HUES6 (cell line): ENCODE data around the gene RAB1B.
A peak's percentile ranks its signal among the peaks of the same experiment; 100 is the strongest.

Experiments used
- H3K27ac ChIP-seq: 2 replicates; pipeline ENCODE4 v1.7.0; 2013; ENCODE audit warnings: low read depth, mild to moderate bottlenecking, low read length, inconsistent platforms
- H3K27me3 ChIP-seq: 2 replicates; pipeline ENCODE4 v1.6.1; 2013; ENCODE audit warnings: low read length; ENCODE audit not compliant: control insufficient read depth, insufficient read depth
- H3K36me3 ChIP-seq: 2 replicates; pipeline ENCODE4 v1.6.1; 2013; ENCODE audit warnings: low read length; ENCODE audit not compliant: control insufficient read depth, insufficient read depth
- H3K4me1 ChIP-seq: 2 replicates; pipeline ENCODE4 v1.6.1; 2013; ENCODE audit warnings: low read length; ENCODE audit not compliant: control insufficient read depth, insufficient read depth
- H3K4me3 ChIP-seq: 2 replicates; pipeline ENCODE4 v1.5.1; 2013; ENCODE audit warnings: low read depth, low read length
- H3K9ac ChIP-seq: one replicate; pipeline ENCODE4 v1.6.1; 2013; ENCODE audit warnings: mild to moderate bottlenecking, low read length
- H3K9me3 ChIP-seq: 2 replicates; pipeline ENCODE4 v1.6.1; 2013; ENCODE audit warnings: low read depth, low read length; ENCODE audit not compliant: control insufficient read depth, insufficient read depth

Gene RAB1B

GRCh38 chr11:66259225-66259624, 9.2 kb upstream of the RAB1B start:
- Histone ChIP-seq H3K27ac (no peak overlapping the region), H3K4me1 (peaks cover 7% of the 10 kb centered on the region; the same call in 1 of the 2 replicates), H3K9me3 (no peaks in the 10 kb centered on the region), H3K4me3 (no peak overlapping the region), H3K36me3 (peaks cover 43% of the 10 kb centered on the region), H3K9ac (no peak overlapping the region), H3K27me3 (no peaks in the 10 kb centered on the region)

- H3K27ac ChIP-seq = no peak overlapping the region
- H3K27me3 ChIP-seq = no peaks in the 10 kb centered on the region
- H3K36me3 ChIP-seq = peaks cover 50% of the 10 kb centered on the region
- H3K9ac ChIP-seq = no peak overlapping the region
- peaks cover 7% of the 10 kb centered on the region; the same call in 1 of the 2 replicates for H3K4me1 ChIP-seq
- H3K9me3 ChIP-seq = no peaks in the 10 kb centered on the region
- no peak overlapping the region for H3K4me3 ChIP-seq
These were observed 8.5 kb upstream of the RAB1B start for GRCh38 chr11:66259956-66260355.

GRCh38 chr11:66261578-66261977, 6.9 kb upstream of the RAB1B start:
- Histone ChIP-seq H3K36me3 (peaks cover 61% of the 10 kb centered on the region), H3K9ac (no peak overlapping the region), H3K4me1 (peaks cover 3% of the 10 kb centered on the region; the same call in 1 of the 2 replicates), H3K9me3 (no peaks in the 10 kb centered on the region), H3K27ac (no peak overlapping the region), H3K27me3 (no peaks in the 10 kb centered on the region), H3K4me3 (no peak overlapping the region)

DNA sequence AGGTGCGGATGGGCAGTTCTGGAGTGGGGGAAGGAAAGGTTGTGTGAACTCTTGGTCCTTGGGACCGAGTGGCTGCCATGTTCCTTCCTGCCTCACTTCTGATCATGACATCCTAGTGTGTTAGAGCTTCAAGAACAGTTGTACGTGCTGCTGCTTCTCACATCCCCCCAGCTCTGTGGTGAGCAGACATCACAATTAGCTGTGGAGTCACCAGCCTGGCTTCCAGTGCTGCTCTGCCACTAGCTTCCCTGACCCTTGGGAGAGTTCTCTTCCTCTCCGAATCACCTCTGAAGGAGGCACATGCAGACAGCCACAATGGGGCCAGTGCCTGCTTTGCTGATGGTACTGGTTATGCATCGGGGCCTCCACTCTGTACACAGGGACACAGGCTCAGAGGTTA, 6.2 kb upstream of the RAB1B start:
- no peaks in the 10 kb centered on the region for H3K4me1 ChIP-seq
- H3K27me3 ChIP-seq = no peaks in the 10 kb centered on the region
- no peak overlapping the region for H3K9ac ChIP-seq
- H3K27ac ChIP-seq = no peak overlapping the region
- H3K4me3 ChIP-seq = no peak overlapping the region
- no peaks in the 10 kb centered on the region for H3K9me3 ChIP-seq
- peaks cover 61% of the 10 kb centered on the region for H3K36me3 ChIP-seq

DNA sequence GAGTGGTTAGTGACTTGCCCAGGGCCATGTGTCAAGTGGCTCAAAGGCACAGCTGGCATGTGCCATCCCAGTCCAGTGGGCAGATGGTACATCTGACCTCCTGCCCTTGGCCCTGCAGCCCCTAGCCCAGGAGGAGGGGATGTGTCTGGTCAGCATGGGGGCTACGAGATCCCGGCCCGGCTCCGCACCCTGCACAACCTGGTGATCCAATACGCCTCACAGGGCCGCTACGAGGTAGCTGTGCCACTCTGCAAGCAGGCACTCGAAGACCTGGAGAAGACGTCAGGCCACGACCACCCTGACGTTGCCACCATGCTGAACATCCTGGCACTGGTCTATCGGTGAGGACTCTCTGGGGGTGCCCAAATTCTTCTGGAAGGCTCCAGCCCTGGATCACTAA, 5.7 kb upstream of the RAB1B start:
- Histone ChIP-seq H3K4me1 (no peaks in the 10 kb centered on the region), H3K27me3 (no peaks in the 10 kb centered on the region), H3K27ac (no peak overlapping the region), H3K4me3 (no peak overlapping the region), H3K9ac (no peak overlapping the region), H3K9me3 (no peaks in the 10 kb centered on the region), H3K36me3 (peaks cover 61% of the 10 kb centered on the region)

- Histone ChIP-seq H3K27me3 (no peaks in the 10 kb centered on the region), H3K9me3 (no peaks in the 10 kb centered on the region), H3K27ac (no peak overlapping the region), H3K4me1 (no peaks in the 10 kb centered on the region), H3K9ac (no peak overlapping the region), H3K4me3 (no peak overlapping the region), H3K36me3 (peaks cover 61% of the 10 kb centered on the region)
These were observed 5.2 kb upstream of the RAB1B start for GRCh38 chr11:66263231-66263630.

- Histone ChIP-seq H3K4me3 (no peak overlapping the region), H3K4me1 (no peaks in the 10 kb centered on the region), H3K27ac (no peak overlapping the region), H3K9me3 (no peaks in the 10 kb centered on the region), H3K27me3 (no peaks in the 10 kb centered on the region), H3K9ac (no peak overlapping the region), H3K36me3 (peaks cover 61% of the 10 kb centered on the region)
These were observed 4.7 kb upstream of the RAB1B start for GRCh38 chr11:66263785-66264184.

DNA sequence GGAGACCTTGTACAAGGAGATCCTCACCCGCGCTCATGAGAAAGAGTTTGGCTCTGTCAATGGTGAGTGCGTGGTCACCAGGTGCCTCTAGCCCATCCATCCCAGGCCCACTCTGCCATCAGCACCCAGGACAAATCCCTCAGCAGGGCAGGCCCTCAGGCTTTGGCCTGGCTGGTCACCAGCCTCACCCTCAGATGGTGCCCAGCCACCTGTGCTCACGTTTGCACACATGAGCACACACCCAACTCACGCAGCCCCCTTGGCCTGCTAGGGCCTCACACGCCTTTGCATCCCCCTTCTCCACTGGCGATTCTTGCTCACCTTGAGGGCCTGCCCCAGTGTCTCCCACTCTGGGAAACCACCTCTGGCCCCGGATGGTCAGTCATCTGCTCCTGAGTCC, 4.1 kb upstream of the RAB1B start:
- no peak overlapping the region for H3K9ac ChIP-seq
- H3K4me1 ChIP-seq = no peaks in the 10 kb centered on the region
- H3K4me3 ChIP-seq = no peak overlapping the region
- H3K27me3 ChIP-seq = no peaks in the 10 kb centered on the region
- peaks cover 61% of the 10 kb centered on the region for H3K36me3 ChIP-seq
- no peaks in the 10 kb centered on the region for H3K9me3 ChIP-seq
- no peak overlapping the region for H3K27ac ChIP-seq

DNA sequence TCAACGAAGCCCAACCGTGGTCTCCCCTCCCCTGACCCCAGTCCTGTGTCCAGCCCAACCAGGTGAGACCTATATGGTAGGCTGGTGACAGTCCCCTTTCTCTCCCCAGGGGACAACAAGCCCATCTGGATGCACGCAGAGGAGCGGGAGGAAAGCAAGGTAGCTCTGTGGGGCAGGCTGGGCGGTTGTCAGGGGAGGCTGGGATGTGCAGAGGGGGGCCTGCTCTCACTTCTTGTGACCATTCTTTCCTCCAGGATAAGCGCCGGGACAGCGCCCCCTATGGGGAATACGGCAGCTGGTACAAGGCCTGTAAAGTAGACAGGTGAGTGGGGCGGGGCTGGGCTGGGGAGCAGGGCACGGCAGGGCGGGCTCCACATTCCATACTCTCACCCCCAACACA, 3.5 kb upstream of the RAB1B start:
- H3K9me3 ChIP-seq = no peaks in the 10 kb centered on the region
- H3K4me3 ChIP-seq = no peak overlapping the region
- no peaks in the 10 kb centered on the region for H3K4me1 ChIP-seq
- no peak overlapping the region for H3K9ac ChIP-seq
- no peaks in the 10 kb centered on the region for H3K27me3 ChIP-seq
- H3K27ac ChIP-seq = no peak overlapping the region
- peaks cover 57% of the 10 kb centered on the region for H3K36me3 ChIP-seq

- Histone ChIP-seq H3K4me3 (no peak overlapping the region), H3K36me3 (peaks cover 52% of the 10 kb centered on the region), H3K27ac (no peak overlapping the region), H3K4me1 (no peaks in the 10 kb centered on the region), H3K9me3 (no peaks in the 10 kb centered on the region), H3K27me3 (no peaks in the 10 kb centered on the region), H3K9ac (no peak overlapping the region)
These were observed 2.7 kb upstream of the RAB1B start for GRCh38 chr11:66265531-66266377.

- peaks cover 45% of the 10 kb centered on the region for H3K36me3 ChIP-seq
- no peaks in the 10 kb centered on the region for H3K27me3 ChIP-seq
- no peak overlapping the region for H3K27ac ChIP-seq
- no peaks in the 10 kb centered on the region for H3K4me1 ChIP-seq
- H3K9me3 ChIP-seq = no peaks in the 10 kb centered on the region
- no peak overlapping the region for H3K9ac ChIP-seq
- peak overlapping the region; percentile 75; the same call in 1 of the 2 replicates for H3K4me3 ChIP-seq
These were observed 1.9 kb upstream of the RAB1B start for GRCh38 chr11:66266378-66267038.
